CD14-positive monocyte (primary cell): Measurements from ENCODE around the gene ADAMTS18. TPM values are rescaled to one million over a fixed set of nuclear protein-coding genes. Genes with fewer than 3 reads are reported as not detected.

Experiments used
- DNase-seq, 3 donors: peaks; one replicate each; pipeline ENCODE4 v3.0.0-alpha.2; 2011 to 2022
- H2AFZ ChIP-seq: 2 replicates; pipeline ENCODE4 v1.6.0; 2012; ENCODE audit warnings: mild to moderate bottlenecking, low read depth, low read length, inconsistent platforms; ENCODE audit not compliant: insufficient read depth, poor library complexity, severe bottlenecking
- H3K27ac ChIP-seq, 2 donors: 1 replicate in 1 of 2; 2 replicates in 1 of 2; pipeline ENCODE4 v1.5.1; 2012 to 2013; ENCODE audit warnings: low read length in 2 of 2, control low read depth in 1 of 2, inconsistent platforms in 1 of 2, low read depth in 1 of 2, mild to moderate bottlenecking in 1 of 2
- H3K27me3 ChIP-seq, 2 donors: one replicate each; pipeline versions ENCODE4 v1.6.0 to v1.6.1; 2011 to 2013; ENCODE audit warnings: low read length in 2 of 2; ENCODE audit not compliant: control insufficient read depth in 2 of 2, insufficient read depth in 2 of 2
- H3K36me3 ChIP-seq, 2 donors: replicated peaks in 1 of 2; 1 replicate in 1 of 2; 2 replicates in 1 of 2; pipeline versions ENCODE4 v1.5.1 to v1.6.1; 2012 to 2013; ENCODE audit warnings: low read length in 2 of 2, control low read depth in 1 of 2, inconsistent platforms in 1 of 2, mild to moderate bottlenecking in 1 of 2; ENCODE audit not compliant: insufficient read depth in 2 of 2, control insufficient read depth in 1 of 2
- H3K4me1 ChIP-seq, 2 donors: 1 replicate in 1 of 2; 2 replicates in 1 of 2; pipeline versions ENCODE4 v1.5.1 to v1.6.1; 2012 to 2013; ENCODE audit warnings: low read length in 2 of 2, control low read depth in 1 of 2, inconsistent platforms in 1 of 2, mild to moderate bottlenecking in 1 of 2, moderate library complexity in 1 of 2; ENCODE audit not compliant: insufficient read depth in 2 of 2, control insufficient read depth in 1 of 2
- H3K4me2 ChIP-seq: replicated peaks from 2 replicates; pipeline ENCODE3; 2012; ENCODE audit warnings: low read length, moderate library complexity, mild to moderate bottlenecking; ENCODE audit not compliant: poor library complexity, severe bottlenecking; ENCODE audit errors: extremely low read depth
- H3K4me3 ChIP-seq, 3 experiments: fragments of 200-600 bp in 1 of 3; sonication (generic) in 1 of 3; replicated peaks in 1 of 3; 1 replicate in 2 of 3; 2 replicates in 1 of 3; pipeline ENCODE4 v1.5.1; 2011 to 2013; ENCODE audit warnings: low read length in 3 of 3, mild to moderate bottlenecking in 3 of 3, control low read depth in 2 of 3, low read depth in 2 of 3, inconsistent platforms in 1 of 3, moderate library complexity in 1 of 3
- H3K79me2 ChIP-seq: 2 replicates; pipeline ENCODE4 v1.6.0; 2012; ENCODE audit warnings: mild to moderate bottlenecking, control low read depth, inconsistent platforms, low read length, moderate library complexity; ENCODE audit not compliant: insufficient read depth
- H3K9ac ChIP-seq: 2 replicates; pipeline ENCODE4 v1.6.0; 2017; ENCODE audit warnings: low read length, mild to moderate bottlenecking; ENCODE audit not compliant: insufficient read depth, poor library complexity, severe bottlenecking
- H3K9me3 ChIP-seq, 2 donors: replicated peaks in 1 of 2; 1 replicate in 1 of 2; 2 replicates in 1 of 2; pipeline versions ENCODE4 v1.5.1 to v1.6.1; 2012 to 2013; ENCODE audit warnings: low read length in 2 of 2, control low read depth in 1 of 2; ENCODE audit not compliant: control insufficient read depth in 1 of 2, insufficient read depth in 1 of 2
- H4K20me1 ChIP-seq: 2 replicates; pipeline ENCODE4 v1.6.0; 2012; ENCODE audit warnings: mild to moderate bottlenecking, low read length, control low read depth, moderate library complexity; ENCODE audit not compliant: insufficient read depth
- H3K27ac Mint-ChIP-seq, 7 donors: one replicate each; pipeline ENCODE4 v1.8.0; 2020; ENCODE audit warnings: mild to moderate bottlenecking in 7 of 7, mixed read lengths in 7 of 7, moderate library complexity in 6 of 7, inconsistent platforms in 2 of 7
- H3K27me3 Mint-ChIP-seq, 3 donors: one replicate each; pipeline ENCODE4 v1.8.0; 2021 to 2022; ENCODE audit warnings: low read depth in 3 of 3, mild to moderate bottlenecking in 3 of 3, mixed read lengths in 3 of 3, moderate library complexity in 3 of 3, inconsistent platforms in 1 of 3
- H3K36me3 Mint-ChIP-seq, 2 donors: one replicate each; pipeline ENCODE4 v1.8.0; 2020; ENCODE audit warnings: mixed read lengths in 2 of 2, inconsistent platforms in 1 of 2, mild to moderate bottlenecking in 1 of 2
- H3K4me1 Mint-ChIP-seq: one replicate; pipeline ENCODE4 v1.8.0; 2020; ENCODE audit warnings: mild to moderate bottlenecking, mixed read lengths
- H3K4me3 Mint-ChIP-seq, 2 donors: one replicate each; pipeline ENCODE4 v1.8.0; 2020; ENCODE audit warnings: mild to moderate bottlenecking in 2 of 2, mixed read lengths in 2 of 2, moderate library complexity in 1 of 2
- H3K9me3 Mint-ChIP-seq, 7 donors: one replicate each; pipeline ENCODE4 v1.8.0; 2020 to 2022; ENCODE audit warnings: mixed read lengths in 7 of 7, mild to moderate bottlenecking in 6 of 7, moderate library complexity in 6 of 7, inconsistent platforms in 2 of 7
- WGBS: methylation state at CpG from one replicate; pipeline ENCODE4 v1.1.5; 2013; ENCODE audit warnings: missing lambda C conversion rate; ENCODE audit not compliant: insufficient coverage; 5-methylcytosine and 5-hydroxymethylcytosine counted together
- intact Hi-C, 2 donors: fragments of 100-400 bp; cut with micrococcal nuclease; formaldehyde crosslinking; loops; one replicate each; pipeline versions ENCODE4 v1.15.0 to v1.15.1; 2023
- polyA plus RNA-seq, 3 donors: library from polyadenylated mRNA; depleted of rRNA in 1 of 3; unstranded in 2 of 3; stranded (reverse) in 1 of 3; fragments of 300-500 nt in 2 of 3; fragments of >200 nt in 1 of 3; fragmentation: Illumina TruSeq in 2 of 3; gene quantifications; 1 replicate in 2 of 3; 2 replicates in 1 of 3; pipeline ENCODE4 v1.2.3, GENCODE V29; 2012 to 2021
- TF ChIP-seq, protein P1 (sequence below): fragments of 200-600 bp; IDR thresholded peaks from one replicate; pipeline ENCODE4 v1.8.0; 2022; ENCODE audit warnings: antibody characterized with exemption, mild to moderate bottlenecking

Gene ADAMTS18
- polyA plus RNA-seq, 3 donors: not detected

DNA sequence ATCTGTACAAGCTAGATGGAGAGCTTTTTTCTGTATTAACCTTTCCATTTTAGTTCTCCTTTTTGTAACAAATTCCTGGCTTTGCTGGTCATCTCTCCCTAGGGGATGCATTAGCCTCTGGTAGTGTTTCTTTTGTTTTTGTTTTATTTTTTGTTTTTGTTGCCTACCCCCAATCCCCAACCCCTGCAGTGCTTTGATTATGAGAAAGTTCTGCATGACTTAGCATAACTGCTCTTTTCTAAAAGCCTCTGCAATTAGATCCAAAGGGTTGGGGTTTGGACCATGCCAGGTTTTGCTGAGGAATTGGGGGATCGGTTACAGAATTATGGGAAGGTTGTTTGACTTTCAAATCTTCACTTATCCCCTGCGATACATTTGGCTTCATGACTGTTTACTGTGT, 98.2 kb downstream of the ADAMTS18 start:
- Histone ChIP-seq H3K36me3 (no peaks in the 10 kb centered on the region), H3K4me3 (no peak overlapping the region), H3K4me1 (no peaks in the 10 kb centered on the region), H3K4me2 (no peak overlapping the region), H3K79me2 (no peaks in the 10 kb centered on the region), H3K9me3 (no peaks in the 10 kb centered on the region), H3K9ac (no peak overlapping the region), H3K27me3 (no peaks in the 10 kb centered on the region), H3K27ac (no peak overlapping the region), H4K20me1 (no peaks in the 10 kb centered on the region), H2AFZ (no peak overlapping the region)
- TF ChIP-seq, protein P1, sequence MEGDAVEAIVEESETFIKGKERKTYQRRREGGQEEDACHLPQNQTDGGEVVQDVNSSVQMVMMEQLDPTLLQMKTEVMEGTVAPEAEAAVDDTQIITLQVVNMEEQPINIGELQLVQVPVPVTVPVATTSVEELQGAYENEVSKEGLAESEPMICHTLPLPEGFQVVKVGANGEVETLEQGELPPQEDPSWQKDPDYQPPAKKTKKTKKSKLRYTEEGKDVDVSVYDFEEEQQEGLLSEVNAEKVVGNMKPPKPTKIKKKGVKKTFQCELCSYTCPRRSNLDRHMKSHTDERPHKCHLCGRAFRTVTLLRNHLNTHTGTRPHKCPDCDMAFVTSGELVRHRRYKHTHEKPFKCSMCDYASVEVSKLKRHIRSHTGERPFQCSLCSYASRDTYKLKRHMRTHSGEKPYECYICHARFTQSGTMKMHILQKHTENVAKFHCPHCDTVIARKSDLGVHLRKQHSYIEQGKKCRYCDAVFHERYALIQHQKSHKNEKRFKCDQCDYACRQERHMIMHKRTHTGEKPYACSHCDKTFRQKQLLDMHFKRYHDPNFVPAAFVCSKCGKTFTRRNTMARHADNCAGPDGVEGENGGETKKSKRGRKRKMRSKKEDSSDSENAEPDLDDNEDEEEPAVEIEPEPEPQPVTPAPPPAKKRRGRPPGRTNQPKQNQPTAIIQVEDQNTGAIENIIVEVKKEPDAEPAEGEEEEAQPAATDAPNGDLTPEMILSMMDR: no peak
- Mint-ChIP-seq H3K27ac (no peak overlapping the region), H3K27me3 (peaks cover 2 to 4% (median 3%) of the 10 kb centered on the region in 3 donors), H3K4me1 (no peaks in the 10 kb centered on the region), H3K36me3 (no peaks in the 10 kb centered on the region), H3K9me3 (peaks cover 0 to 5% (median 0%) of the 10 kb centered on the region in 7 donors), H3K4me3 (no peak overlapping the region)
- no peak for DNase-seq
- intact Hi-C loops: no loop called here
- WGBS: no CpG with 5 or more reads among the region's 2 CpGs

DNA sequence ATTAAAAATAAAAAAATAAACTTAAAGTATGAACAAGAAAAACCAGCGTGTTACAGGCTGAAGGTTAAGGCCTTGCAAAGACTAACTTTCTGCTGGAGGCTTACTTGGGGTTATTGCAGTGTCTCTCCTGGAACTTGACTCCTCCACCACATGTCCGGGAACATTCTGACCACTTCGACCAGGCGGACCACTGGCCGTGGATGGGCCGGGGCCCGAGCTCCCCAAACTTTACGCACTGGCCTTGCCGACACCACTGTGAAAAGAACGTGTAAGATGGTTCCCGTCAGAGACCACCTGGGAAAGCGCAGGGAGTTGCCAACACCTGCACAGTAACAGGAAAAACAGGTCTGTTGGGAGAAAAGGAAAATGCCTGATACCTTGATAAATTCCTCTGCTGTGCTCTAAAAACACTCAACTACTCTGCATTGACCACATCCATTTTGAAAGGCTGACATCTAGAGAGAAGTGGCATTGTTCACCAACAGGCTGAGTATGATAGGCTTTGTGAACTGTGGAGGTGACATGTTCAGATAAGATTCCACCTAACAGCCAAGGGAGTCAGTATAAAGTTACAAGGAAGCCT, 99.1 kb downstream of the ADAMTS18 start:
- no peak overlapping the region for H3K4me2 ChIP-seq
- Mint-ChIP-seq H3K36me3 (no peaks in the 10 kb centered on the region), H3K4me3 (no peak overlapping the region), H3K27me3 (peaks cover 2 to 4% (median 3%) of the 10 kb centered on the region in 3 donors), H3K27ac (no peak overlapping the region), H3K4me1 (no peaks in the 10 kb centered on the region), H3K9me3 (peaks cover 0 to 5% (median 0%) of the 10 kb centered on the region in 7 donors)
- H3K9ac ChIP-seq: no peak overlapping the region
- H2AFZ ChIP-seq: no peak overlapping the region
- no peaks in the 10 kb centered on the region for H3K9me3 ChIP-seq
- no peak overlapping the region for H3K27ac ChIP-seq
- no peak for DNase-seq
- no peaks in the 10 kb centered on the region for H3K79me2 ChIP-seq
- whole genome bisulfite sequencing: 89% methylated on average over 7 of the region's 12 CpGs
- intact Hi-C loops: no loop called here
- no peaks in the 10 kb centered on the region for H3K4me1 ChIP-seq
- no peak overlapping the region for H3K4me3 ChIP-seq
- no peaks in the 10 kb centered on the region for H3K27me3 ChIP-seq
- TF ChIP-seq, protein P1: no peak
- no peaks in the 10 kb centered on the region for H4K20me1 ChIP-seq
- no peaks in the 10 kb centered on the region for H3K36me3 ChIP-seq
